ENCODE measurements around the gene DAPK2.

GRCh38 chr15:64072812-64073211, 26.5 kb upstream of the DAPK2 start:
- TF ChIP-seq EZH2phosphoT487 (IDR thresholded peaks at IDR 0.05; ENCODE audit: low read length): no peak
- TF ChIP-seq CTCF (IDR thresholded peaks at IDR 0.05; ENCODE audit: low read length): no peak
